Mononuclear cell (primary cell): ENCODE data around the gene ELOVL7. TPM values are rescaled to one million over a fixed set of nuclear protein-coding genes. Genes with fewer than 3 reads are reported as not detected.
"Not testable (repeated sequence)": the region's sequence is repeated elsewhere in the genome, so short reads cannot be mapped to it uniquely, and the experiment has no call there.

Source experiments
- H3K27me3 ChIP-seq: 2 replicates; pipeline ENCODE4 v1.6.0; 2011; ENCODE audit warnings: low read length, control low read depth; ENCODE audit not compliant: insufficient read depth
- H3K4me1 ChIP-seq: 2 replicates; pipeline ENCODE4 v1.5.1; 2011; ENCODE audit warnings: mild to moderate bottlenecking, low read length, control low read depth; ENCODE audit not compliant: insufficient read depth
- H3K4me3 ChIP-seq: 2 replicates; pipeline ENCODE4 v1.5.1; 2011; ENCODE audit warnings: mild to moderate bottlenecking, low read length, moderate library complexity
- H3K9me3 ChIP-seq: 2 replicates; pipeline ENCODE4 v1.5.1; 2011; ENCODE audit warnings: low read depth, mild to moderate bottlenecking, control low read depth, low read length
- total RNA-seq: library from RNA; depleted of rRNA; stranded (reverse); fragments of >200 nt; gene quantifications from one replicate; pipeline ENCODE4 v1.2.3, GENCODE V29; 2012

ELOVL7 gene
- total RNA-seq: 23.2 TPM

DNA sequence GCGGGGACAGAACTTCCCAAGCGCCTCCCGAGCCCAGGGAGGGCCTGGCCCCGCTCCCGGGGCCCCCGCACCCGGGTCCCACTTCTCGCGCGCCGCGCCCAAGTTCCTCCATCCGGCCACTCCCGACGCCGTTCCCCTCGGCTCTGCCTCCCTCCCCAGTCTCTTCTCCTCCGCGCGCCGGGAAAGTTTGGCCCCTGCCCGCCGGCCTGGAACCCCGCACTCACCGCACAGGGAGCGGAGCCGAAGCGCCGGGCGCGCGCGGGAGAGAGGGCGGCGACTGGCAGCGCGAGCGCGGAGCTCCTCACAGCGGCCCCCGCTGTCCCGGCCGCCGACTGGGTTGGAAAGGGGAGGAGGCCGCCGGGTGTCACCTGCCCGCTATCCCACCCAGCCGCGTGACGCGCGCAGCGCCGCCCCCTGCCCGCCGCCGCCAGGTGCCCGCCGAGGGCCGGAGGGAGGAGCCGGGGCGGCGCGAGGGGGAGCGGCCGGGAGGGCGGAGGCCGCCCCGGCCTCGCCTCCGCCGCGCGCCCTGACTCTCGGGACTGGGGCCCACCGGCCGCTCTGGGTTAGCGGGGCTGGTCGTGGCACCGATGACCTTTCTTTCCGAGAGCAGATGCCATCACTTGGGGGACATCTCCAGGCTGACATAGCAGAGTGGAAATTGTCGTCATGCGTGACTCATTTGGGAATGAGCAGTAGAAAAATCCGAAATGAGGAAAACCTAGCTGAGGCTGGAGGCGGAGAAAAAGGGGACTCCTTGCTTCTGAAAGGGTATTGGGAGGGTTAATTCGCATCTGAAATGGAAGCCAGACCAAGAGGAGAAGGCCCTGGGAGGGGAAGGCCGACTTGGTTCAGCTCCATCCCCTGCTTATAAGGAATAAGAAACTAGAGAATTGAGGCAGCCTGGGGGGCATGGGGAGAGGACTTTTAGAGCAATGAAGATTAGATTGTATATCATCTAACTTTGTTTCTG, at the start of gene ELOVL7:
Gene ELOVL7, minus strand, starts transcription at position 334 of the 970 bp plus-strand sequence. CDS start 56,872 bp downstream, outside the sequence.
- Histone ChIP-seq H3K4me1 (peaks cover 13% of the 10 kb centered on the region), H3K9me3 (no peaks in the 10 kb centered on the region), H3K27me3 (peaks cover 49% of the 10 kb centered on the region), H3K4me3 (peak within 1 kb of the TSS; percentile 36)

GRCh38 chr5:60893521-60893920, 49.5 kb upstream of the ELOVL7 start:
- Histone ChIP-seq H3K4me3 (no peak overlapping the region), H3K27me3 (no peaks in the 10 kb centered on the region), H3K4me1 (no peaks in the 10 kb centered on the region), H3K9me3 (no peaks in the 10 kb centered on the region)

DNA sequence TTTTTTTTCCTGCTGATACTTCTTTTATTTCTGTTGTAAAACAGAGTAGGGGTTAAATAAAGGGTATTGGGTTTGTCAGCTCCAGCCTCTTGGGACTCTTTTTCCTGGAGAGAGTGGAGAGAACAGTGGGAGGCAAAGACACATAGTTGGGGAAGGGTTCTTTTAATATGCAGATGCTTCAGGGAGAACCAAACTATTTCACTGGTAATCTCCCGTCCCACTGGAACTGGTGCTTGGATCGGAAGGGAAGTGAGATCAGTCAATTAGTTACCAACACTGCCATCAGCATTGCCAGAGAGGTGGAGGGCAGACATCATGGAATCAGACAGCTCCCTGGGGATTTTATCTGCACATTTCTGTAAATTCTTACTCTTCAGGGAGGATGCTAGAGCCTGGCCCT, 47.6 kb upstream of the ELOVL7 start:
- no peaks in the 10 kb centered on the region for H3K4me1 ChIP-seq
- H3K9me3 ChIP-seq: no peaks in the 10 kb centered on the region
- no peaks in the 10 kb centered on the region for H3K27me3 ChIP-seq
- H3K4me3 ChIP-seq: no peak overlapping the region

GRCh38 chr5:60888359-60889061, 44.4 kb upstream of the ELOVL7 start:
- no peaks in the 10 kb centered on the region for H3K27me3 ChIP-seq
- no peaks in the 10 kb centered on the region for H3K4me1 ChIP-seq
- H3K9me3 ChIP-seq: no peaks in the 10 kb centered on the region
- H3K4me3 ChIP-seq: no peak overlapping the region

DNA sequence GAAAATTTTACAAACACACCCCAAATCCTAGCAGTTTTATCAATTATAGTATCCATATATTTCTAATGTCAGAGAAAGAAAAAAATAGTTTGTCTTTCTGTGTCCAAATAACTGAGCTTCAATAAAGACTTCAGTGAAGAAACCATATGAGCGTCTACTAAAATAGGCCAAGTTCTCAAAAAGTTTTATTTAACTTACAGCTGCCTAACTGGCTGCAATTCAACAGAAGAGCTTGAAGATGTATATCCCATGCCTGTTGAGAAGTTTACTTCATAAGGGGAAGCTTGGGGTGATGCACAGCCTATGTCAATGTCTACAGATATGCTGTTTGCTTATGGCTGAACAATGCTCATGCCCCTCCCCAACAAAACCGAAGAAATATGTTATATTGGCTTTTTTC, 43.7 kb upstream of the ELOVL7 start:
- H3K4me3 ChIP-seq: no peak overlapping the region
- H3K9me3 ChIP-seq: no peaks in the 10 kb centered on the region
- H3K27me3 ChIP-seq: no peaks in the 10 kb centered on the region
- no peaks in the 10 kb centered on the region for H3K4me1 ChIP-seq

- Histone ChIP-seq H3K4me1 (no peaks in the 10 kb centered on the region), H3K9me3 (no peaks in the 10 kb centered on the region), H3K4me3 (no peak overlapping the region), H3K27me3 (no peaks in the 10 kb centered on the region)
These were observed 43.0 kb upstream of the ELOVL7 start for GRCh38 chr5:60887096-60887495.

- no peaks in the 10 kb centered on the region for H3K27me3 ChIP-seq
- H3K4me3 ChIP-seq: no peak overlapping the region
- no peaks in the 10 kb centered on the region for H3K9me3 ChIP-seq
- no peaks in the 10 kb centered on the region for H3K4me1 ChIP-seq
These were observed 42.1 kb upstream of the ELOVL7 start for GRCh38 chr5:60886158-60886557.

- no peaks in the 10 kb centered on the region for H3K9me3 ChIP-seq
- no peaks in the 10 kb centered on the region for H3K27me3 ChIP-seq
- no peaks in the 10 kb centered on the region for H3K4me1 ChIP-seq
- H3K4me3 ChIP-seq: no peak overlapping the region
These were observed 39.2 kb upstream of the ELOVL7 start for GRCh38 chr5:60883229-60883628.

DNA sequence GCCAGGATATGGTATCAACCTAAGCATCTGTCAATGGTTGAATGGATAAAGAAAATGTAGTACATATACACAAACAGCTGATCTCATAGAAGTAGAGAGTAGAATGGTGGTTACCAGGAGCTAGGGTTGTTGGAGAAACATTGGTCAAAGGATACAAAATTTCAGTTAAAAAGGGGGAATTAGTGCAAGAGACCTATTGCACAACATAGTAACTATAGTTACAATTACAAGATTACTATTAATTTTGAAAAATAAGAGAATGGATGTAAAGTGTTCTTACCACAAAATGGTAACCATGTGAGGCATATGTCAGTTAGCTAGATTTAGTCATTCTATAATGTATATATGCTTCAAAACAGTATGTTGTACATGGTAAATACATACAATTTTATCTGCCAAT, 28.8 kb upstream of the ELOVL7 start:
- Histone ChIP-seq H3K9me3 (peaks cover 12% of the 10 kb centered on the region), H3K27me3 (no peaks in the 10 kb centered on the region)

GRCh38 chr5:60870857-60871256, 26.8 kb upstream of the ELOVL7 start:
- Histone ChIP-seq H3K9me3 (peaks cover 12% of the 10 kb centered on the region), H3K27me3 (no peaks in the 10 kb centered on the region), H3K4me3 (no peak overlapping the region), H3K4me1 (no peaks in the 10 kb centered on the region)

More for the DNA sequence above, 28.8 kb upstream of the ELOVL7 start:
- H3K4me3 ChIP-seq: no peak overlapping the region
- no peaks in the 10 kb centered on the region for H3K4me1 ChIP-seq

GRCh38 chr5:60860572-60860971, 16.5 kb upstream of the ELOVL7 start:
- not testable (repeated sequence) for H3K27me3 ChIP-seq, H3K4me3 ChIP-seq, H3K9me3 ChIP-seq, H3K4me1 ChIP-seq

- Histone ChIP-seq H3K4me3 (no peak overlapping the region), H3K27me3 (no peaks in the 10 kb centered on the region), H3K9me3 (no peaks in the 10 kb centered on the region), H3K4me1 (no peaks in the 10 kb centered on the region)
These were observed 12.0 kb upstream of the ELOVL7 start for GRCh38 chr5:60856066-60856465.

DNA sequence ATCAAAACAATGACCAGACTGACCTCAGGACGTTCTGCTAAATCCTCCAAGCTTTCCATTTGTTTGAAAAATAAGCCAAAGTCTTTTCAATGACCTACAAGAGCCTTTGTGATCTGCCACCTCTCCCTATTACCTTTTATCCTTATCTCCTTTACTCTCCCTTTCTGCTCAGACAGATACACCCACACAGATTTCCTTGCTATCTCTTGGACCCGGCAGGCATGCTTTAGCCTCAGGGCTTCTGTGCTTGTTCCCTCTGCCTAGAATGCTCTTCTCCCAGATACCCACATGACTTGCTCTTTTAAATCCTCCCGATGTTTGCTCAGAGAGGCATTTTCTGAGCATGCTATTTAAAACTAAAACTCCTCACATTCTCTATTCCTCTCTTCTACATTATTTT, 8.9 kb upstream of the ELOVL7 start:
- no peaks in the 10 kb centered on the region for H3K9me3 ChIP-seq
- no peaks in the 10 kb centered on the region for H3K4me1 ChIP-seq
- H3K4me3 ChIP-seq: no peak overlapping the region
- H3K27me3 ChIP-seq: no peaks in the 10 kb centered on the region

DNA sequence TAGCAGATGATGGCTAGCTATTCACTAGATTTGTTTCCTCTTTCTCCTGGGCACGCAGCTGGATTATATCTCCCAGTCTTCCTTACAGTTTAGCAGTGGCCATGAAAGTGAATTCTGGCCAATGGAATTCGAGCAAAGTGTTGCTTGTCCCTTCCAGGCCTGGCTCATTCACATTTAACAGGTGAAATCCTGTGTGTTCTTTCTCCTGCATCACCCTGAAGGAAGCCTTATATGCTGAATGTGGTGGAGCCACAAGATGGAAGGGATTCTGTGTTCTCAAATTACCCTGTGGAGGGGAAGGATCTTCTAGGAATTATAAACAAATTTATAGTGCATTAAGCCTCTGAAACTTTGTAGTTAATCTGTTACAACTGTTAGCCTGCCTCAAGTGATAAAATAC, 8.2 kb upstream of the ELOVL7 start:
- Histone ChIP-seq H3K4me3 (no peak overlapping the region), H3K27me3 (no peaks in the 10 kb centered on the region), H3K4me1 (no peaks in the 10 kb centered on the region), H3K9me3 (no peaks in the 10 kb centered on the region)

DNA sequence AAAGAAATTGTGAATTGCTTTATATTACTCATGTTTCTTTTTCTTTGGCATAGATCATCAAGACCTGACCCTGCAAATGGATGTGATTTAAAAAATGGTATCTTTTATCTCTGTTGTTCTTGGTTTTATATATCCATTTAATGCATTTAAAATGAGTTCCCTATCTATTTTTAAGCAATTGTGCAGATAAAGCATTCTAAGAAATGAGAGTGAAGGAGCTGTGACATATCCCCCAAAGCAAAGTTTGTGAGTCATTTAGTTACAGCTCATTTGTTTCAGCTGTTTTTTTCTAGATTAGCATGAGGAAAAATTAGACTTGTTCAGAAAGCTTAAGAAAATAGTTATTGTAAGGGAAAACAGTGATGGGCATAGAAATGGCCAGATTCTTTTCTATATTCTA, 7.6 kb upstream of the ELOVL7 start:
- Histone ChIP-seq H3K27me3 (peaks cover 4% of the 10 kb centered on the region), H3K4me3 (no peak overlapping the region), H3K9me3 (no peaks in the 10 kb centered on the region), H3K4me1 (no peaks in the 10 kb centered on the region)
